ENCODE measurements around the gene COPS9. TPM values are rescaled to one million over a fixed set of nuclear protein-coding genes. Genes with fewer than 3 reads are reported as not detected.
A peak's percentile ranks its signal among the peaks of the same experiment; 100 is the strongest.

The COPS9 gene
- total RNA-seq, 1 donor from 2014 or later, result 98.1 TPM

DNA sequence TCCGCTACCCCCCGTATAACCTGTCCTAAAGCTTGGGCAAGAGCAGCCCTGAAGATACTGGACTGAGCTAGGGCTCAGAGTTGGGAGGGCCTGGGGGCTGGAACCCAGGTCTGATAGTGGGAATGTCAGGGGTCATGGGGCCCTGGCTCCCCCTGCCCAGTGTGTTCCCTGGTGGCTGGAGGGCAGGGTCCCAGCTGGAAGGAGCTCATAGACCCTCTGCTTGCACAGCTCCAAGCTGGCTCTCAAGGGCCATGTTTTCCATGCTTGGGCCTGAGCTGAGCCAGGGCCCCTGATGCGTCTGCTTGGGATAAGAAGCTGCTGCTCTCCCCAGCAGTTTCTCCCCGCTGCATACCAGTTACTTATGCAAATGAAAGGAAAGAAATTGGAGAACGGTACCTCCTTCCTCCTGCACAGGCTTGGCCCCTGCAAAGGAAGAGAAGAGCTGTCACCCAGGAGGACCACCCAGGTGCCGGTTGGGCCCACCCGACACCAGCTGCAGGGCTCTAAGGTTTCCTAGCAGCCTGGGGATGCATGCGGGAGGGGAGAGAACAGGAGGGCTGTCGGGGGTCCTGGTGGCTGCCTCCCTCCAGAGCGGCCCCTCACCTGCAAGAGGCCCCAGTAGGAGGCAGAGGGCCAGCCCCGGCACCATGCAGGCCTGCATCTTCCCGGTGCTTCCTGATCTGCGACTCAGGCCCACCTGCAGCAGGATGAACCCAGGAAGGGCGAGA, 3.7 kb upstream of the COPS9 start:
- ATAC-seq, result no peak
- Histone ChIP-seq H3K4me1 (peaks cover 8% of the 10 kb centered on the region), H3K9me3 (no peaks in the 10 kb centered on the region), H3K27ac (no peak overlapping the region), H3K4me3 (no peak overlapping the region), H3K36me3 (no peaks in the 10 kb centered on the region), H3K27me3 (no peaks in the 10 kb centered on the region)
- TF ChIP-seq, protein P1, sequence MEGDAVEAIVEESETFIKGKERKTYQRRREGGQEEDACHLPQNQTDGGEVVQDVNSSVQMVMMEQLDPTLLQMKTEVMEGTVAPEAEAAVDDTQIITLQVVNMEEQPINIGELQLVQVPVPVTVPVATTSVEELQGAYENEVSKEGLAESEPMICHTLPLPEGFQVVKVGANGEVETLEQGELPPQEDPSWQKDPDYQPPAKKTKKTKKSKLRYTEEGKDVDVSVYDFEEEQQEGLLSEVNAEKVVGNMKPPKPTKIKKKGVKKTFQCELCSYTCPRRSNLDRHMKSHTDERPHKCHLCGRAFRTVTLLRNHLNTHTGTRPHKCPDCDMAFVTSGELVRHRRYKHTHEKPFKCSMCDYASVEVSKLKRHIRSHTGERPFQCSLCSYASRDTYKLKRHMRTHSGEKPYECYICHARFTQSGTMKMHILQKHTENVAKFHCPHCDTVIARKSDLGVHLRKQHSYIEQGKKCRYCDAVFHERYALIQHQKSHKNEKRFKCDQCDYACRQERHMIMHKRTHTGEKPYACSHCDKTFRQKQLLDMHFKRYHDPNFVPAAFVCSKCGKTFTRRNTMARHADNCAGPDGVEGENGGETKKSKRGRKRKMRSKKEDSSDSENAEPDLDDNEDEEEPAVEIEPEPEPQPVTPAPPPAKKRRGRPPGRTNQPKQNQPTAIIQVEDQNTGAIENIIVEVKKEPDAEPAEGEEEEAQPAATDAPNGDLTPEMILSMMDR (IDR thresholded peaks at IDR 0.05), result no peak
- DNase-seq, result peak; percentile 35
- intact Hi-C loops (cut with DNase I), result no loop called here

DNA sequence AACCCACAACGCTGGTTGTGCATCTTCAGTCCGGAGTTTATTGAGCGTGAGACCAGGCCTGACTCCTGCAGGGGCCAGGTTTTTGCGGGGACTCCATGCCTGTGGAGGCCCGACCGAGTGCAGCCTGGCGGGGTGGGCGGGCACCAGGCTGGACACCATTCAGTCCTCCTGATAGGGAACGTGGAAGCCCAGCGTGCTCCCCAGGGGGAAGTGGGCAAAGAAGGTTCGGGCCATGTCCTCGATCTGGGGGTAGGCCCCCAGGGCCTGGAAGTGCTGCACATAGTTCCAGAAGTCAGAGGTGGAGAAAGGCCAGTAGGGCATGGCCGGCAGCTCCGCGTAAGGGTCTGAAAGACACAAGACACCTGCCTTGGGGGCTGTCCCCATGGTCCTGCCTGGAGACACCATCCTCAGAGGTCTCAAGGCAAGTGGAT, 2.9 kb upstream of the COPS9 start:
- Histone ChIP-seq H3K9me3 (no peaks in the 10 kb centered on the region), H3K4me1 (peaks cover 10% of the 10 kb centered on the region), H3K4me3 (no peak overlapping the region), H3K27ac (no peak overlapping the region), H3K27me3 (no peaks in the 10 kb centered on the region), H3K36me3 (no peaks in the 10 kb centered on the region)
- intact Hi-C loops (cut with DNase I), result no loop called here
- TF ChIP-seq, protein P1 (IDR thresholded peaks at IDR 0.05), result no peak
- peak; percentile 51 for DNase-seq
- no peak for ATAC-seq

DNA sequence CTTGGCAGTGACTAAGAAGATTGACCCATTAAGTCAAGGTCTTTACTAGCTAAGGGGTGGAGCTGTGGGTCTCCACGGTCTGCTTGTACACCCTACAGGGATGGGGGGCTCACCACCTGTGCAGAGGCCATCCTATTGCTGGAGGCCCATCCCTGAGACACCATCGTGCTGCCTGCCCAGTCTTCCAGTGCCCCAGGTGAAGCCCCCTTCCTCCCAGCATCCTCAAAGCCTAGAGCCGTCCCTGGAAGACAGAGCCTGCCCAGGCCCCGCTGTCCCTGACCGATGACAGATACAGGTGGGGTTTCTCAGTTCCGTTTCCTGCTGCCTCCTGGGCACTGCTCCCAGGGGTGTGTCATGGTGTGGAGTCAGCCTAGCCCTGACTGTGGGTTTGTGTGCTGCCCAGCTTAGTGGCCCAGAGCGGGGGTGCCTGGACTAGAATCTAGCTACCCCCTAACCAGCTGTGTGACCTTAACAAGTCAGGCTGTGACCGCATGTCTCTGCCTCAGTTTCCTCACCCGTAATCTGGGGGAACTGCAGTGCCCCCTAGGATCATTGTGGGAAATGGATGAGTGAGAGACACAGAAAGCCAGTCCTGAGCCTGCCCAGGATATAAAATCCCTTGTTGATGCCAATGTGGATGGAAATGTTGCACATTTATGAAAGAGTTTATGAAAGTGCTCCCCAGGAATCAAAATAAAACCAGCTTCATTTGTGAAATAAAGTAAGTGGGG, 2.3 kb upstream of the COPS9 start:
- intact Hi-C loops (cut with DNase I), result no loop called here
- TF ChIP-seq, protein P1 (IDR thresholded peaks at IDR 0.05), result no peak
- no peak for DNase-seq
- H3K9me3 ChIP-seq, result no peaks in the 10 kb centered on the region
- peaks cover 10% of the 10 kb centered on the region for H3K4me1 ChIP-seq
- no peak overlapping the region for H3K4me3 ChIP-seq
- peaks cover 3% of the 10 kb centered on the region for H3K36me3 ChIP-seq
- no peaks in the 10 kb centered on the region for H3K27me3 ChIP-seq
- no peak for ATAC-seq
- H3K27ac ChIP-seq, result no peak overlapping the region

DNA sequence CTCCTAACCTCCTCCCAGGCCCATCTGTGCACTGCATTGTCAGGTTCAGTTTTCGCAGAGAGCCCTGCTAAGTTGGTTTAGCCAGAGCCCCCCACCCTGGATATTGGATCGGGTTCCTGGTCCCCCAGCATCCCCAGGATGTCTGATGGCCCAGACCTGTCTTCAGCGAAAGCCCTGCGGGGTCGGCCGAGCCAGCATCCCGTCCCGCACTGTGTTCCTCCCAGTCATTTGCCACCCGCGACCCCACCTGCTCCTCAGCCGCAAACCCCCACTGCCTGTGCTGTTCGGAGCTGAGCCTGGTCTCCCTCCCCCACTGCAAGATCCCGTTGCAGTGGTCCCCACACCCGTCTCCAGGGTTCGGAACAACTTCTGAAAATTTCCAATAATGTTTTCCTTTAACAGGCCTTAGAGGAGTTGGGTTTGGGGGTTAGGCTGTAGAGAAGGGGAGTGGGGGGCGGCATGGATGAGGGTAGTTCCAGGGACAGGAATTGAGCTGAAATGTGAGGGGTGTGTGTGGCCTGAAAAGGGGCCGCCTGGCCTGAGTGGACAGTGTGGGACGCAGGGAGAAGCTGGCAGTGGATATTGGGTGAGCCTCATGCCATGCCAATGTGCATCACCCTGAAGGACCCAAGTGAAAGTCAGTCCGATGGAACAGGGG, 1.6 kb upstream of the COPS9 start:
- Histone ChIP-seq H3K36me3 (peaks cover 10% of the 10 kb centered on the region), H3K9me3 (no peaks in the 10 kb centered on the region), H3K27me3 (no peaks in the 10 kb centered on the region), H3K4me3 (no peak overlapping the region), H3K27ac (no peak overlapping the region), H3K4me1 (peaks cover 10% of the 10 kb centered on the region)
- ATAC-seq (no peak), DNase-seq (peak; percentile 51)
- TF ChIP-seq, protein P1 (IDR thresholded peaks at IDR 0.05), result no peak
- intact Hi-C loops (cut with DNase I), result no loop called here

DNA sequence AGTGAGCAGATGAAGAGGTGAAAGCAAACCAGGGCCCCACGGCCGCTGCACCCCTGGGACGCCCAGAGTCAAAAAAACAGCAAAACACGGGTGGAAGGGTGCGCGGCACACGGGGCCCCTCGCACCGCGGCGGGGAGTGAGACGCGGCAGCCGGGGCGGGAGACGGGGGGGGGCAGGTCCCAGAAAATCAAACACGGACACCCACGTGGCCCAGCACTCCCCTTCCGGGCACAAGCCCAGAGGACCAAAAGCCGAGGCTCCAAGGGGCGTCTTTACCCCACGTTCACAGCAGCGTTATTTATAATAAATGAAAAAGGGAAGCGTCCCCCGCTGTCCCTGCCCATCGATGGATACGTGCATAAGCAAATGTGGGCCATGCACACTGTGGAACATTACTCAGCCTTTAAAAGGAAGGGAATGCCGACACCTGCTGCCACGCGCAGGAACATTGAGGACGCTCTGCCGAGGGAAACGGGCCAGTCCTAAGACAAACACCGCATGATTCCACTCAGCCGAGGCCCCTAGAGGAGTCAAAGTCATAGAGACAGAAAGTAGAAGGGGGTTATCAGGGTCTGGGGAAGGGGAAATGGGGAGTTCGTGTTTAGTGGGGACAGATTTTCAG, 677 bp upstream of the COPS9 start:
- H3K4me3 ChIP-seq, result peak overlapping the region; percentile 100
- no peaks in the 10 kb centered on the region for H3K9me3 ChIP-seq
- peaks cover 10% of the 10 kb centered on the region for H3K4me1 ChIP-seq
- TF ChIP-seq, protein P1 (IDR thresholded peaks at IDR 0.05), result no peak
- H3K36me3 ChIP-seq, result peaks cover 20% of the 10 kb centered on the region
- no peaks in the 10 kb centered on the region for H3K27me3 ChIP-seq
- DNase-seq, result no peak
- intact Hi-C loops (cut with DNase I), result no loop called here
- ATAC-seq, result peak; percentile 35
- peak overlapping the region; percentile 82 for H3K27ac ChIP-seq
